HG03103 (cell line): ENCODE data around the gene NQO1.

Source experiments
- ATAC-seq: cut with Tn5 transposase; IDR thresholded peaks from one replicate; pipeline ENCODE4 v1.9.1; 2021; ENCODE audit warnings: low read depth; ENCODE audit not compliant: unreplicated experiment

The NQO1 gene

GRCh38 chr16:69707920-69708683, 18.3 kb downstream of the NQO1 start:
- no peak for ATAC-seq

GRCh38 chr16:69706975-69707340, 19.4 kb downstream of the NQO1 start:
- ATAC-seq, result no peak

DNA sequence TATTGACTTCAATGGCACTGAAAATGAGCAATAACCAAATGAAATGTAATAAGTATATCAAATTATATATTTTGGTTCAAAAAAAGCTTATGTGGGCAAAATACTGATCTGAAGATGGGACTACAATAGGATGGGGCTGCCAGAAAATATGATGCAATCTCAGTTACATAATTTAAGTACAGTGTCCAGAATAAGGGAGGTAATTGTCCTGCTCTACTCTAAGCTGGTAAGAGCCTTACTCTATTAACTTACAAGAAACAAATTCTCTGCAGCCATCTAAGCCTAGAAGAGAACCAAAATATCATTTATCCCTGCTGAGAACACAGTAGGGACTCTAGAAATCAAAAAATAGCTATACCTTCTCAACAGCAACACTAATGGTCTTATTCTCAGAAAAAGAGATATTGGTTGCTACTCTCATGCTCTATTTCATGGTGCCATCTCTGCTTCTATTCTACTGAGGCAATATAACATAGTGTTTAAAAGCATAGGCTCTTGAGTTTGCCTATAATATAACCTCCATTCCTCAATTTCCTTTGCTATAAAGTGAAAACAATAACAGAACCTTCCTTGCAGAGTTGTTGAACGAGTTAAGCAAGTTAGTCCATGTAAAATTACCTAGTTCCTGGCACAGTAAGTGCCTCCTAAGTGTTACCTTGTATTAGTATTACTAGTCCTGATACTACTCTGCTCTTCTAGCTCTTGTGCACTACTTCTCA, 19.9 kb downstream of the NQO1 start:
- ATAC-seq, result no peak

DNA sequence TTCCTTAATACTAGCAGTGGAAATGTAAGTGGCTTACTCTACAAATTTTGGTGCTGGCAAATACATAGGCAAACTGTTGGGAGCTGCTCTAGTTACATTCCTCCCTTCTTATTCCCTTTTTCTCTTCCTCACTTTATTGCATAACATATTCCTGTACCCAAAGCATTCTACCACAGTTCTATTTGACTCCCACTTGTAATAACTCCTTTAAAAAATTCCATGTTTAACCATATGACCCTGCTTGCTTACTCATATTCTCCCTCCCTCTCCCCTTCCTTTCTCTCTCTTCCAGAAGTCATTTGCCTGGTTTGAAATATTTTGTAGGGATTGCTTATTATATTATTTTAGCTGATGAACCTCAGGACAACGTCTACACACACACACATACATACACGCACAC, 22.7 kb downstream of the NQO1 start:
- no peak for ATAC-seq

- no peak for ATAC-seq
Measured at GRCh38 chr16:69701866-69702265, 24.5 kb downstream of the NQO1 start.

DNA sequence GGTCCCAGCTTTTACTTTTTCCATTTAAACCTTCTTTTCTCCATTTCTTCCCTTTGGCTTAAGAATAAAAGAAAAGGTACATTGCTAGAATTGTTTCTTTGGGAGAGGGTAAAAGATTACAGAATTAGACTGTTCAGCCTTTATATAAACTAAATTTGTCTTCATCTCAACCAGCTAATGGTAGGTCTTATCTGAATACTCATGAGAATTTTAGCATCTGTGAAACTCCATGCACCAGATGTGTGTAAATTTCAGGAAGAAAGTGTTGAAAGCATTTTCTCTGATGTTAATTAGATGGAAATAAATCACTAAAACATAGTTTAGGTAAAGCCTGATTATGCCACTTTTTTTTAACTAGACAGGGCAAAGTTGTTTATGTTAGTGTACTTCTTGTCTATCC, 24.9 kb downstream of the NQO1 start:
- ATAC-seq, result no peak

GRCh38 chr16:69699915-69700314, 26.4 kb downstream of the NQO1 start:
- ATAC-seq, result no peak

DNA sequence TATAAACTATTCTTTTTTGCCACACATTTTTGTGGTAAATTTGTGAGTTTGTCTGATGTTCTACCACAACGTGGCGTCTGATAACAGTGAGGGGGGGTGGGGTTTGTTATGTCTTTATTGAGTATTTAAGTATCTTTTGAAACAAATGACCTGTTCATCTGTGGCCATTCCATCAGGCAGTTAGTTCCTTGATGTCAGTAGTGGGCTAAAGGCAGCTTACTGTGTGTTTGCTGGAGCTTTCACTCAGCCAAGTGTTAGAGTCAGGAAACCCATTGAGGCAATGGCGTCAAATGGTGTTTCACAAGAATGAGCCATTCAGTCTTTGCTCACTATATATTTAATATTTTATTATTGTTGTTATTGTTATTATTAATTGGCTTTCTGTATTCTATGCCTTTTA, 28.0 kb downstream of the NQO1 start:
- no peak for ATAC-seq

- no peak for ATAC-seq
Measured at GRCh38 chr16:69693916-69694315, 32.4 kb downstream of the NQO1 start.

DNA sequence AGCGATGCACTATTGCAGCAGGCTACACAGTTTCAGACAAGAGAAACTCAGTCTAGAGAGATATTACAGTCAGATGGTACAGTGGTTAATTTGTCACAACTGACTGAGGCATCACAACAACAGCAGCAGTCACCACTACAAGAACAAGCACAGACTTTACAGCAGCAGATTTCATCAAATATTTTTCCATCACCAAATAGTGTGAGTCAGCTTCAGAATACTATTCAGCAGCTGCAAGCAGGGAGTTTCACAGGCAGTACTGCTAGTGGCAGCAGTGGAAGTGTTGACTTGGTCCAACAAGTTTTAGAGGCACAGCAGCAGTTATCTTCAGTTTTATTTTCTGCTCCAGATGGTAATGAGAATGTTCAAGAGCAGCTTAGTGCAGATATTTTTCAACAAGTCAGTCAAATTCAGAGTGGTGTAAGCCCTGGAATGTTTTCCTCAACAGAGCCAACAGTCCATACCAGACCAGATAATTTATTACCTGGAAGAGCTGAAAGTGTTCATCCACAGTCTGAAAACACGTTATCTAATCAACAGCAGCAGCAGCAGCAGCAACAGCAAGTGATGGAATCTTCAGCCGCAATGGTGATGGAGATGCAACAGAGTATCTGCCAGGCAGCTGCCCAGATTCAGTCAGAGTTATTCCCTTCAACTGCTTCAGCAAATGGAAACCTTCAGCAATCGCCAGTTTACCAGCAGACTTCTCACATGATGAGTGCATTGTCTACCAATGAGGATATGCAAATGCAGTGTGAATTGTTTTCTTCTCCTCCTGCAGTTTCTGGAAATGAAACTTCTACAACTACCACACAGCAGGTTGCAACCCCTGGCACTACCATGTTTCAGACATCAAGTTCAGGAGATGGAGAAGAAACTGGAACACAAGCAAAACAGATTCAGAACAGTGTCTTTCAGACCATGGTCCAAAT, 34.1 kb downstream of the NQO1 start:
- no peak for ATAC-seq

DNA sequence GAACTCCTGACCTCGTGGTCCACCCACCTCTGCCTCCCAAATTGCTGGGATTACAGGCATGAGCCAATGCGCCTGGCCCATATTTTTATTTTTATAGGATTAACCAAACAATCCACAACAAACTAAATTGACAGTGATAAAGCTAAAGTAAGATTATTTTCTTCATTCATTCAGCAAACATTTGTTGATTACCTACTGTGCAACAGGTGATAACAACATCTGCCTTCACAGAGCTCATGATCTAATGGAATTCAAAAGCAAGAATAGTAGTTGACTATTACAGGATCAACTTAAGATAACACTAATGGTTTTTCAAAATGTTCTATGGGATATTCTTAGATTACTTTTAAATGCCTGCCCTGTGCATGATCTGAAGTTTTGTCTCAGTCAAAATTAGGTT, 37.8 kb downstream of the NQO1 start:
- no peak for ATAC-seq

DNA sequence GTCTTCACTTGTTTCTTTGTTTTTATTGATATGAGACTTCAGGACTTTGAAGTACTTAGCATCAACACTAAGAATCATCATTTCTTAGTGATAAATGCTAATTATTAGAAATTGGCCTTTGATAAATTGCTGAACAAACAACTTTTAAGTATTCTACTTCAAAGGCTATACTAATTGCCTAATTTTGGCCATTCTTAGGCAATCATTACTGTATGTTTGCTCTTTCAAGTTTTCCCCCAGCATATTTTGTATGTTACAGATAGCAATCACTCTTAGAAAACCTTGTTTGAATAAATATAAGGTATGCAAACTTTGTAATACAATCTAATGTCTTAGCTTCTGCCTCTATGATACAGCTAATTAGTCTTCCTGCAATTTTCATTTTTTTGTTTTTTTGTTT, 46.0 kb downstream of the NQO1 start:
- no peak for ATAC-seq

- ATAC-seq, result no peak
Measured at GRCh38 chr16:69672998-69673713, 53.2 kb downstream of the NQO1 start.

DNA sequence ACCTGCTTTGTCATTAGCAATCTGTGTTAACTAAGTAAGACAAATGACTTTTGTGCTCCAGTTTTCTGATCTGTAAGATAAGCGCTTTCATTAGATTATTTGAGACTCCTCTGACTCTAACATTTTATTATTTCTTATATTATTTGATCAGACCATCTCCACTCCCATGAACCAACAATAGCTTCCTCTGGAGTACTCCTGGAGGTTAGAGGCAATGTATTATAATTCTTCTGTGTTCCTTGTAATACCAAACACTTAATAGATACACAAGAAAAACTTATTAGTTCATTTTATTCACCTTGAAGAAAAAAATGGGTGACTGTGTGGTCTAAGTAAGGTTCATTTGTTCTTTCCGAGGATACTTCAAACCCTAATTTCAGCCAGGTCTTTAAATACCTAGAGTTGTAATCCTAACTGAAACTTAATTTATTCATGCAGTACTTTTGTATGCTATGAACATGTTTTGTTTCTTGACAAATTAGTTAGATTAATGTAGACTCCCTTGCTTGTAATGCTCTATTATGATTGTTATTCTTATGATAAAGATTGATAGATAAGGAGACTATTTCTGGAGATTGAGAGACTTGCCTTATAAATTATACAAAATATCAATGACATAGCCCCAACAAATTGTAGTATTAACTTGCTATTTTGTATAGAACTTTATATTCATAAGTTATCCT, 53.9 kb downstream of the NQO1 start:
- ATAC-seq, result no peak

- ATAC-seq, result no peak
Measured at GRCh38 chr16:69669577-69669976, 56.8 kb downstream of the NQO1 start.

DNA sequence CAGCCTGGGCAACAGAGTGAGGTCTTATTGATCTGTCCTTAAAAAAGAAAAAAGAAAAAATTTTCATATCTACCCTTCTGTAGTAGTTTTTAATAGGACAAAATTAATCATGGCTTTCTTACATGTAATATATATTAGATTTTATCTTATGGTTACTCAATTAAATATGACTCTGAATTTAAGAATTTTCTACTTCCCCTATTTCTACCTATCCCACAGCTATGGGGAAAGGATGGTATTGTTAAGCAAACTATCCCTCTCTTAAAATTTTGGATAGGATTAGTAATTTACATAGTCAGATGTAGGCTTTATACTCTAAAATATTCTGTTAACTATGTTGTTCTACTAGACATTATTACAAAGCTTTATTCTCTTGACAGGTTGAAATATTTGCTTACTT, 62.5 kb downstream of the NQO1 start:
- no peak for ATAC-seq

- ATAC-seq, result no peak
Measured at GRCh38 chr16:69662901-69663300, 63.5 kb downstream of the NQO1 start.

GRCh38 chr16:69660166-69660565, 66.2 kb downstream of the NQO1 start:
- ATAC-seq, result no peak
